Osteoblast (primary cell): ENCODE data around the gene PLB1. TPM values are rescaled to one million over a fixed set of nuclear protein-coding genes. Genes with fewer than 3 reads are reported as not detected.

ENCODE experiments used
- DNase-seq: peaks from one replicate; pipeline ENCODE4 v3.0.0; 2011; ENCODE audit warnings: low spot score, mixed read lengths; ENCODE audit not compliant: insufficient read length; ENCODE audit errors: missing footprints
- H2AFZ ChIP-seq: 2 replicates; pipeline ENCODE4 v1.6.0; 2011; ENCODE audit warnings: mild to moderate bottlenecking, low read length
- H3K27ac ChIP-seq: 2 replicates; pipeline ENCODE4 v1.5.1; 2011; ENCODE audit warnings: mild to moderate bottlenecking, low read depth, low read length, moderate library complexity
- H3K27me3 ChIP-seq: 2 replicates; pipeline ENCODE4 v1.6.0; 2012; ENCODE audit warnings: mild to moderate bottlenecking, control low read depth, inconsistent platforms, low read length, moderate library complexity; ENCODE audit not compliant: insufficient read depth
- H3K36me3 ChIP-seq: 2 replicates; pipeline ENCODE4 v1.5.1; 2011; ENCODE audit warnings: mild to moderate bottlenecking, low read length, control low read depth, moderate library complexity; ENCODE audit not compliant: insufficient read depth
- H3K4me1 ChIP-seq: 2 replicates; pipeline ENCODE4 v1.5.1; 2011; ENCODE audit warnings: mild to moderate bottlenecking, low read length, control low read depth, moderate library complexity; ENCODE audit not compliant: insufficient read depth
- H3K4me2 ChIP-seq: 2 replicates; pipeline ENCODE4 v1.6.0; 2011; ENCODE audit warnings: mild to moderate bottlenecking, low read length; ENCODE audit not compliant: insufficient read depth
- H3K4me3 ChIP-seq: fragments of 200-600 bp; sonication (generic); 3 replicates; pipeline ENCODE4 v1.5.1; 2012; ENCODE audit warnings: mild to moderate bottlenecking, low read length, inconsistent platforms; ENCODE audit not compliant: insufficient read depth
- H3K79me2 ChIP-seq: 2 replicates; pipeline ENCODE4 v1.6.0; 2012; ENCODE audit warnings: mild to moderate bottlenecking, low read length, control low read depth, inconsistent platforms; ENCODE audit not compliant: insufficient read depth
- H3K9me3 ChIP-seq: 2 replicates; pipeline ENCODE4 v1.5.1; 2011; ENCODE audit warnings: low read depth, low read length, control low read depth
- H4K20me1 ChIP-seq: 2 replicates; pipeline ENCODE4 v1.6.0; 2012; ENCODE audit warnings: mild to moderate bottlenecking, low read length, control low read depth; ENCODE audit not compliant: insufficient read depth
- CTCF ChIP-seq: IDR thresholded peaks from 2 replicates; pipeline ENCODE4 v1.5.1; 2011; ENCODE audit warnings: mild to moderate bottlenecking, low read depth, low read length, moderate library complexity; ENCODE audit errors: extremely low read depth
- total RNA-seq: library from RNA; depleted of rRNA; stranded (reverse); fragments of >200 nt; gene quantifications from 2 replicates; pipeline ENCODE4 v1.2.3, GENCODE V29; 2012

PLB1 gene
- total RNA-seq, 1 donor = 0.36 TPM

- H4K20me1 ChIP-seq = no peaks in the 10 kb centered on the region
- no peaks in the 10 kb centered on the region for H3K79me2 ChIP-seq
- H3K27me3 ChIP-seq = no peaks in the 10 kb centered on the region
- no peak overlapping the region for H3K4me3 ChIP-seq
- no peak for TF ChIP-seq CTCF
- H3K36me3 ChIP-seq = no peaks in the 10 kb centered on the region
- H3K4me1 ChIP-seq = peaks cover 4% of the 10 kb centered on the region
- peak; percentile 23 for DNase-seq
- no peak overlapping the region for H3K27ac ChIP-seq
- H3K4me2 ChIP-seq = peak overlapping the region; percentile 3
- no peaks in the 10 kb centered on the region for H3K9me3 ChIP-seq
- H2AFZ ChIP-seq = no peak overlapping the region
These were observed 32.5 kb upstream of the PLB1 start for GRCh38 chr2:28463211-28463816.

- Histone ChIP-seq H3K9me3 (no peaks in the 10 kb centered on the region), H3K4me1 (peaks cover 4% of the 10 kb centered on the region), H4K20me1 (no peaks in the 10 kb centered on the region), H3K27ac (no peak overlapping the region), H3K27me3 (no peaks in the 10 kb centered on the region), H3K4me2 (peak overlapping the region; percentile 3), H3K79me2 (no peaks in the 10 kb centered on the region), H2AFZ (no peak overlapping the region), H3K36me3 (no peaks in the 10 kb centered on the region), H3K4me3 (no peak overlapping the region)
- TF ChIP-seq CTCF = no peak
- peak; percentile 14 for DNase-seq
These were observed 32.0 kb upstream of the PLB1 start for GRCh38 chr2:28463893-28464292.

GRCh38 chr2:28465148-28465885 lies 30.5 kb upstream of the PLB1 start:
- H3K4me2 ChIP-seq = no peak overlapping the region
- no peaks in the 10 kb centered on the region for H3K9me3 ChIP-seq
- no peak overlapping the region for H3K27ac ChIP-seq
- DNase-seq = no peak
- H3K4me3 ChIP-seq = no peak overlapping the region
- H3K4me1 ChIP-seq = peaks cover 16% of the 10 kb centered on the region
- no peaks in the 10 kb centered on the region for H3K36me3 ChIP-seq
- no peak for TF ChIP-seq CTCF
- H3K79me2 ChIP-seq = no peaks in the 10 kb centered on the region
- no peak overlapping the region for H2AFZ ChIP-seq
- no peaks in the 10 kb centered on the region for H3K27me3 ChIP-seq
- no peaks in the 10 kb centered on the region for H4K20me1 ChIP-seq

- Histone ChIP-seq H3K79me2 (no peaks in the 10 kb centered on the region), H3K36me3 (no peaks in the 10 kb centered on the region), H3K27me3 (no peaks in the 10 kb centered on the region), H2AFZ (no peak overlapping the region), H3K4me1 (peaks cover 13% of the 10 kb centered on the region), H3K4me3 (no peak overlapping the region), H3K27ac (no peak overlapping the region), H3K9me3 (no peaks in the 10 kb centered on the region), H4K20me1 (no peaks in the 10 kb centered on the region), H3K4me2 (peak overlapping the region; percentile 20)
- TF ChIP-seq CTCF = no peak
- peak; percentile 92 for DNase-seq
These were observed 26.6 kb upstream of the PLB1 start for GRCh38 chr2:28469304-28469703.
